ENCODE results near the gene SMO.

Gene SMO

DNA sequence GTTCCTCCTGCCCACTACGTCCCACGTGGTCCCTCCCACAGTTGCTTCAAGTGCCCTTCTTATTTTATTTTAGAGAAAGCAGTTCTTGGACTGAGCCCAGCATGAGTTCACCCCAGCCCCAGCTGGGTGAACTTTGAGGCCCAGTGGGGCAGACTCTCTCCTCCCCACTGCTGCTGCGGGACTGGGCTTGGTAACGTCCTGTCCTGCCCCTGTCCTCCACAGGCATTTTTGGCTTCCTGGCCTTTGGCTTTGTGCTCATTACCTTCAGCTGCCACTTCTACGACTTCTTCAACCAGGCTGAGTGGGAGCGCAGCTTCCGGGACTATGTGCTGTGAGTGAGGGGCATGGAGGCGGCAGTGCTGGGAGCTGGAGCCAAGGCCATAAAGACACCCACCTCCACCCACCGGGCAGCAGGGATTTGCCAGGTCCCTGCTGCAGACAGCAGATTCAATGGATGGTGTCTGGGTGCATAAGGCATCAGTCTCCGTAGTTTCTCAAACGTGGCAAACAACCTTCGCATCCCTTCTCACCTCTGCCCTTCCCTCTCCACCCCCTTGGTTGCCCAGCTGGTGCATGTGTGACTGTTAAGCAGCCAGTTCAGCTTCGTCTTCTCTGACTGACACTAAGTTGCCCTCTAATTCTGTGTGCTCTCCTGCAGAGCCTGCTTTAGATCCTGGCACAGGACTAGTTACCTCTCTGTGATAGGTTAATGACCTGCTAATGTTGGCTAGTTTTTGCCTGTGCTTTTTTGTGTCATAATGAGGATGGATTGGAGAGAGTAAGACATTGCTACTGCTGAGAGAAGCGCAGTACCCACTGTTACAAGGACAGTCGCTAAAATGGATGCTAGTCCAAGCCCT lies 20.9 kb downstream of the SMO start:
- H3K27me3 Mint-ChIP-seq (ENCODE audit: low read depth) = no peaks in the 10 kb centered on the region
- H3K4me1 Mint-ChIP-seq = peaks cover 5% of the 10 kb centered on the region
- TF ChIP-seq, protein P1, sequence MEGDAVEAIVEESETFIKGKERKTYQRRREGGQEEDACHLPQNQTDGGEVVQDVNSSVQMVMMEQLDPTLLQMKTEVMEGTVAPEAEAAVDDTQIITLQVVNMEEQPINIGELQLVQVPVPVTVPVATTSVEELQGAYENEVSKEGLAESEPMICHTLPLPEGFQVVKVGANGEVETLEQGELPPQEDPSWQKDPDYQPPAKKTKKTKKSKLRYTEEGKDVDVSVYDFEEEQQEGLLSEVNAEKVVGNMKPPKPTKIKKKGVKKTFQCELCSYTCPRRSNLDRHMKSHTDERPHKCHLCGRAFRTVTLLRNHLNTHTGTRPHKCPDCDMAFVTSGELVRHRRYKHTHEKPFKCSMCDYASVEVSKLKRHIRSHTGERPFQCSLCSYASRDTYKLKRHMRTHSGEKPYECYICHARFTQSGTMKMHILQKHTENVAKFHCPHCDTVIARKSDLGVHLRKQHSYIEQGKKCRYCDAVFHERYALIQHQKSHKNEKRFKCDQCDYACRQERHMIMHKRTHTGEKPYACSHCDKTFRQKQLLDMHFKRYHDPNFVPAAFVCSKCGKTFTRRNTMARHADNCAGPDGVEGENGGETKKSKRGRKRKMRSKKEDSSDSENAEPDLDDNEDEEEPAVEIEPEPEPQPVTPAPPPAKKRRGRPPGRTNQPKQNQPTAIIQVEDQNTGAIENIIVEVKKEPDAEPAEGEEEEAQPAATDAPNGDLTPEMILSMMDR (IDR thresholded peaks at IDR 0.05; ENCODE audit: unreplicated experiment in 3 of 3) = no peak
- no peaks in the 10 kb centered on the region for H3K9me3 Mint-ChIP-seq
- H3K4me3 Mint-ChIP-seq = no peak overlapping the region
- peaks cover 63% of the 10 kb centered on the region for H3K36me3 Mint-ChIP-seq (ENCODE audit: low read depth)
- H3K27ac Mint-ChIP-seq = no peak overlapping the region

- H3K4me1 Mint-ChIP-seq = peaks cover 5% of the 10 kb centered on the region
- no peaks in the 10 kb centered on the region for H3K27me3 Mint-ChIP-seq (ENCODE audit: low read depth)
- H3K4me3 Mint-ChIP-seq = no peak overlapping the region
- H3K9me3 Mint-ChIP-seq = no peaks in the 10 kb centered on the region
- peaks cover 70% of the 10 kb centered on the region for H3K36me3 Mint-ChIP-seq (ENCODE audit: low read depth)
- TF ChIP-seq, protein P1 (IDR thresholded peaks at IDR 0.05; ENCODE audit: unreplicated experiment in 3 of 3) = peak; percentile 71 to 80 (median 79)
- no peak overlapping the region for H3K27ac Mint-ChIP-seq
Observed at GRCh38 chr7:129210256-129210988, 22.0 kb downstream of the SMO start.

DNA sequence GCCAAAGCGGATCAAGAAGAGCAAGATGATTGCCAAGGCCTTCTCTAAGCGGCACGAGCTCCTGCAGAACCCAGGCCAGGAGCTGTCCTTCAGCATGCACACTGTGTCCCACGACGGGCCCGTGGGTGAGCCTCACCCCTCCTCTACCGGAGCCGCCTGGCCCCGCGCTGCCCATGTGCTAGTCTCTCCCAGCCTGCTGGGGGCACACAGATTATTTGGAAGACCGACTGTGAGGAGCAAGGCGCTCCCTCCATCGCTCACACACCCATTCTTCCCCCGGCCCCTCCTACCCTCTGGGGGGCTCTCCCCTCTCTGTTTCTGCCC lies 22.5 kb downstream of the SMO start:
- Mint-ChIP-seq H3K36me3 (ENCODE audit: low read depth) (peaks cover 69% of the 10 kb centered on the region), H3K4me1 (peaks cover 5% of the 10 kb centered on the region)
- TF ChIP-seq, protein P1 (IDR thresholded peaks at IDR 0.05; ENCODE audit: unreplicated experiment in 3 of 3) = no peak

GRCh38 chr7:129212126-129212525 lies 23.7 kb downstream of the SMO start:
- TF ChIP-seq, protein P1 (IDR thresholded peaks at IDR 0.05; ENCODE audit: unreplicated experiment in 3 of 3) = no peak

More for the DNA sequence above, 22.5 kb downstream of the SMO start:
- Mint-ChIP-seq H3K4me3 (no peak overlapping the region), H3K9me3 (no peaks in the 10 kb centered on the region), H3K27me3 (ENCODE audit: low read depth) (no peaks in the 10 kb centered on the region), H3K27ac (no peak overlapping the region)

DNA sequence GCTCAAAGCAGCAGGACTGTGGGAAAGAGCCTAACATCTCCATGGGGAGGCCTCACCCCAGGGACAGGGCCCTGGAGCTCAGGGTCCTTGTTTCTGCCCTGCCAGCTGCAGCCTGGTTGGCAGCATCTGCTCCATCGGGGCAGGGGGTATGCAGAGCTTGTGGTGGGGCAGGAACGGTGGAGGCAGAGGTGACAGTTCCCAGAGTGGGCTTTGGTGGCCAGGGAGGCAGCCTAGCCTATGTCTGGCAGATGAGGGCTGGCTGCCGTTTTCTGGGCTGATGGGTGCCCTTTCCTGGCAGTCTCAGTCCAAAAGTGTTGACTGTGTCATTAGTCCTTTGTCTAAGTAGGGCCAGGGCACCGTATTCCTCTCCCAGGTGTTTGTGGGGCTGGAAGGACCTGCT lies 24.2 kb downstream of the SMO start:
- peaks cover 5% of the 10 kb centered on the region for H3K4me1 Mint-ChIP-seq
- peaks cover 69% of the 10 kb centered on the region for H3K36me3 Mint-ChIP-seq (ENCODE audit: low read depth)
- peaks cover 3% of the 10 kb centered on the region for H3K9me3 Mint-ChIP-seq

More at GRCh38 chr7:129212126-129212525, 23.7 kb downstream of the SMO start:
- Mint-ChIP-seq H3K27ac (no peak overlapping the region), H3K4me3 (no peak overlapping the region), H3K9me3 (peaks cover 1% of the 10 kb centered on the region), H3K27me3 (ENCODE audit: low read depth) (no peaks in the 10 kb centered on the region), H3K36me3 (ENCODE audit: low read depth) (peaks cover 72% of the 10 kb centered on the region), H3K4me1 (peaks cover 5% of the 10 kb centered on the region)

More for the DNA sequence above, 24.2 kb downstream of the SMO start:
- Mint-ChIP-seq H3K4me3 (no peak overlapping the region), H3K27ac (no peak overlapping the region), H3K27me3 (ENCODE audit: low read depth) (no peaks in the 10 kb centered on the region)
- TF ChIP-seq, protein P1 (IDR thresholded peaks at IDR 0.05; ENCODE audit: unreplicated experiment in 3 of 3) = no peak

Measured in nephron (organoid).